ENCODE results near the gene MST1.

GRCh38 chr3:49663831-49664230 lies 25.4 kb downstream of the MST1 start:
- TF ChIP-seq CTCF (conservative IDR thresholded peaks at IDR 0.05; ENCODE audit: low read depth, low read length) (no peak), EZH2phosphoT487 (IDR thresholded peaks at IDR 0.05; ENCODE audit: borderline replicate concordance, low read length) (no peak), EZH2 (IDR thresholded peaks at IDR 0.05; ENCODE audit: low read length, unreplicated experiment) (no peak)
